Loucy (cell line): Measurements from ENCODE around the gene NRARP.

Experiments
- H2AFZ ChIP-seq: fragments of 200-600 bp; sonication (generic); 2 replicates; pipeline ENCODE4 v1.6.0; 2016; ENCODE audit warnings: antibody characterized with exemption, mild to moderate bottlenecking, low read length, moderate library complexity
- H3F3A ChIP-seq: fragments of 200-600 bp; 2 replicates; pipeline ENCODE4 v1.6.0; 2016; ENCODE audit warnings: antibody characterized with exemption, low read depth, mild to moderate bottlenecking
- H3K27me3 ChIP-seq: fragments of 200-600 bp; sonication (generic); 2 replicates; pipeline ENCODE4 v1.6.1; 2014; ENCODE audit warnings: low read length, mild to moderate bottlenecking; ENCODE audit not compliant: insufficient read depth, poor library complexity, severe bottlenecking
- H3K36me3 ChIP-seq: fragments of 200-600 bp; sonication (generic); 2 replicates; pipeline ENCODE4 v1.6.1; 2016; ENCODE audit warnings: low read length; ENCODE audit not compliant: insufficient read depth
- H3K4me1 ChIP-seq: fragments of 200-600 bp; sonication (generic); 2 replicates; pipeline ENCODE4 v1.5.1; 2014; ENCODE audit warnings: low read length, mild to moderate bottlenecking; ENCODE audit not compliant: insufficient read depth, poor library complexity, severe bottlenecking
- H3K4me2 ChIP-seq: fragments of 200-600 bp; sonication (generic); 2 replicates; pipeline ENCODE4 v1.6.0; 2014; ENCODE audit warnings: antibody characterized with exemption, low read length, low read depth, mild to moderate bottlenecking; ENCODE audit not compliant: poor library complexity, severe bottlenecking
- H3K4me3 ChIP-seq: fragments of 200-600 bp; sonication (generic); 2 replicates; pipeline ENCODE4 v1.5.1; 2014; ENCODE audit warnings: low read length, mild to moderate bottlenecking, mixed read lengths; ENCODE audit not compliant: poor library complexity, severe bottlenecking
- H3K79me2 ChIP-seq: fragments of 200-600 bp; sonication (generic); 2 replicates; pipeline ENCODE4 v1.6.1; 2014; ENCODE audit warnings: low read length; ENCODE audit not compliant: insufficient read depth
- H3K9ac ChIP-seq: fragments of 200-600 bp; sonication (generic); 2 replicates; pipeline ENCODE4 v1.6.0; 2014; ENCODE audit warnings: mild to moderate bottlenecking, low read depth, low read length, moderate library complexity; ENCODE audit not compliant: poor library complexity, severe bottlenecking
- H3K9me2 ChIP-seq: fragments of 200-600 bp; sonication (generic); replicated peaks from 2 replicates; pipeline ENCODE4 v1.6.1; 2016; ENCODE audit warnings: low read depth, low read length, mixed read lengths
- H3K9me3 ChIP-seq: fragments of 200-600 bp; sonication (generic); 2 replicates; pipeline ENCODE4 v1.6.1; 2014; ENCODE audit warnings: mild to moderate bottlenecking, antibody characterized with exemption, low read length, low read depth; ENCODE audit not compliant: insufficient read depth
- H4K20me1 ChIP-seq: fragments of 200-600 bp; sonication (generic); 2 replicates; pipeline ENCODE4 v1.6.0; 2014; ENCODE audit warnings: antibody characterized with exemption, low read length, mild to moderate bottlenecking; ENCODE audit not compliant: insufficient read depth, poor library complexity, severe bottlenecking
- CTCF ChIP-seq: fragments of 200-600 bp; sonication (generic); conservative IDR thresholded peaks from 2 replicates; pipeline ENCODE4 v1.5.1; 2014; ENCODE audit warnings: mild to moderate bottlenecking, antibody characterized with exemption, low read length
- EZH2phosphoT487 ChIP-seq: fragments of 200-600 bp; IDR thresholded peaks from 2 replicates; pipeline ENCODE4 v1.6.1; 2018; ENCODE audit warnings: antibody characterized with exemption, mild to moderate bottlenecking, moderate library complexity, borderline replicate concordance

The NRARP gene

GRCh38 chr9:137255448-137256114 lies 46.5 kb downstream of the NRARP start:
- Histone ChIP-seq H3K4me2 (peak overlapping the region; percentile 78), H3K36me3 (no peaks in the 10 kb centered on the region), H4K20me1 (peaks cover 18% of the 10 kb centered on the region), H3K27me3 (peaks cover 4% of the 10 kb centered on the region), H2AFZ (peak overlapping the region; percentile 71; the same call in 1 of the 2 replicates), H3F3A (no peaks in the 10 kb centered on the region), H3K4me1 (peaks cover 34% of the 10 kb centered on the region), H3K79me2 (peaks cover 40% of the 10 kb centered on the region), H3K9me3 (no peaks in the 10 kb centered on the region), H3K9me2 (no peaks in the 10 kb centered on the region), H3K4me3 (peak overlapping the region; percentile 91), H3K9ac (peak overlapping the region; percentile 88)
- TF ChIP-seq EZH2phosphoT487 = no peak
- TF ChIP-seq CTCF = no peak

DNA sequence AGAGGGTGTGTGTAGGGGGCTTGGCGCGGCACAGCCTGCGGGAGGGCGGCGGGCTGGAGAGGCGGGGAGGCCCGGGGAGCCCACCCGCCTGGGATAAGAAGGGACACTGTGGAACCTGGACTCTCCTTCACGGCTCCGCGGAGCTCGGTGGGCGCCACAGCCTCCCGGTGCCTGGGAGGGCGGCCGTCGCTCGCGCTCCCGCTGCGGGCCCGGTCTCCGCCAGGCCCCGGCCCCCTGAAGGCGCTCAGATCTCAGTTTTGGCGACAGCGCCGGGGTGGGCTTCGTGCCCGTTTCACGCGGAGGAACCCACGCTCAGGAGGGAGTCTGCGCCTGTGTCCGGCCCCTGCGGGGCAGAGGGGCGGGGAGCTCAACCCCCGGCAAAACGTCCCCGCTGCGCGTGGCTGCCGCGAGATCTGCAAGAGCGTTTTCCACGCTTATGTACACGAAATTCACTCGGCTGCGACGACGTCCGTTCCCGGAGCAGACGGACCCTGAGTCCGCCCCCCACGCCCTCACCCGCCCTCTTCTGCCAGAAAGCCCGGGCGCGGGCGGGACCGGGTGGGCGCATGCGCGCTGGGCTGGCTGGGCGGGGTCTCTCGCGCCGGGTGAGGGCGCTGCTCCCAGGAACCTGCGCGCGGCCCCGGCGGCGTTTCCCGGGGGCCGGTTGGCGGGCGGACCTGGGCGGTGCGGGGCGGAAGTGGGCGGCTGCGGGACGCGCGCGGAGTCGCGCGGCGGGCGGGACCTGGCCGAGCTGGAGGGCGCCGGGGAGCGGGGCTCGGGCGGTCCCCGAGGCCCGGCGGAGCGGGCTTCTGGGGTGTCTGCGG lies 47.2 kb downstream of the NRARP start, which contains the start of gene NELFB:
Gene NELFB (plus strand): TSS at position 704 of the 824 bp plus-strand sequence.
- Histone ChIP-seq H3K9ac (peak within 1 kb of the TSS; percentile 94), H3K4me3 (peak within 1 kb of the TSS; percentile 91), H3K36me3 (no peaks in the 10 kb centered on the region), H3K4me1 (peaks cover 34% of the 10 kb centered on the region), H3K9me3 (no peaks in the 10 kb centered on the region), H3F3A (no peaks in the 10 kb centered on the region), H2AFZ (peak within 1 kb of the TSS; percentile 92), H3K79me2 (peaks cover 40% of the 10 kb centered on the region), H4K20me1 (peaks cover 18% of the 10 kb centered on the region), H3K9me2 (no peaks in the 10 kb centered on the region), H3K4me2 (peak within 1 kb of the TSS; percentile 97), H3K27me3 (peaks cover 4% of the 10 kb centered on the region)
- TF ChIP-seq EZH2phosphoT487 (no peak), CTCF (no peak)

DNA sequence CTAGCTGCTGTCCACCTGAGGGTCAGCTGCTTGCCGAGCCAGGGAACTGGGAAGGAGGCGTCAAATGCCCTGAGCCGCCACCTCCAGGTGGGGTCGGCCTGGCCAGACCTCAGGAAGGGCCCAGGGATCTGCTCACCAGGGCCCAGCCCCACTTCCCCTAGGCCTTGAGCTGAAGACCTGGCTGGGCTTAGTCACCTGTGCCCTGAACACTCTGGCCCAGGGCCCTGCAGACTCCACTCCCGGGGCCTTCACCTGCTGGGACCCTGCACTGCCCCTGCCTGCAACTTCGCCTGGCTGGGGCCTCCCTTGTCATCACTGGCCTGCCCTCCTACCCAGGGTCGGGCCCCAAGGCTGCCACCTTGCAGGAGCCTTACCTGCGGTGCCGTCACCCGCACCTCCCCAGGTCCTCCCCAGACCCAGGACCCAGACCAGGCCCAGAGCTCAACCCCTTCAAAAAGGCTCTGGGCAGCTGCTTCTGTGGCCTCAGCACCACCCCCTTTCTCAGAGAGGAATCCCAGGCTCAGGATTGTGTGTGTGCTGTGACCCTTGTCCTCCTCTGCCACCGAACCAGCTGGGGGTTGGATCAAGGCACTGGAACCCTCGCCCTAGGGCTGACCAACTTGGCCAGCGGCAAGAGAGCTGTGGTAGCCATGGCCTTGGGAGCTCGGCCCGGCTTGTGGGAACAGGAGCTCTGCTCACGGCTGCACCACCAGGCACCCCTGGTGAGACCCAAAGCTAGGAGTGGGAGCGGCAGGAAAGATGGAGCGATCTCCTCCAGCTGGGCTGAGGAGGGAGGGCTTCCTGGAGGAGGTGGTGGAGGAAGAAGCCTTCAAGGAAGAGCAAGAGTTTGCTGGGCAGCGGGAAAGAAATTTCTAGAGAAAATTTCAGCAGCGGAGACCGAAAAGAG lies 48.1 kb downstream of the NRARP start:
- Histone ChIP-seq H2AFZ (peak overlapping the region; percentile 92), H3K4me2 (peak overlapping the region; percentile 97), H3F3A (no peaks in the 10 kb centered on the region), H3K4me1 (peaks cover 31% of the 10 kb centered on the region), H4K20me1 (peaks cover 18% of the 10 kb centered on the region), H3K9ac (peak overlapping the region; percentile 94), H3K36me3 (no peaks in the 10 kb centered on the region), H3K4me3 (peak overlapping the region; percentile 91), H3K27me3 (peaks cover 4% of the 10 kb centered on the region), H3K9me2 (no peaks in the 10 kb centered on the region), H3K9me3 (no peaks in the 10 kb centered on the region), H3K79me2 (peaks cover 36% of the 10 kb centered on the region)
- TF ChIP-seq EZH2phosphoT487 = no peak
- TF ChIP-seq CTCF = no peak
